Endodermal cell (in vitro differentiated cells): ENCODE data around the gene CARF. TPM values are rescaled to one million over a fixed set of nuclear protein-coding genes. Genes with fewer than 3 reads are reported as not detected.
"Not testable (repeated sequence)": the region's sequence is repeated elsewhere in the genome, so short reads cannot be mapped to it uniquely, and the experiment has no call there.

Experiments used
- DNase-seq: peaks from one replicate; pipeline ENCODE4 v3.0.0-alpha.2; 2017
- H3K27ac ChIP-seq: 2 replicates; pipeline ENCODE4 v1.5.1; 2013; ENCODE audit warnings: mild to moderate bottlenecking, low read depth, low read length, moderate library complexity
- H3K27me3 ChIP-seq: 2 replicates; pipeline ENCODE4 v1.6.1; 2013; ENCODE audit warnings: mild to moderate bottlenecking, low read length, moderate library complexity; ENCODE audit not compliant: insufficient read depth, control insufficient read depth, poor library complexity, severe bottlenecking
- H3K36me3 ChIP-seq: 2 replicates; pipeline ENCODE4 v1.7.0; 2013; ENCODE audit warnings: mild to moderate bottlenecking, low read length, moderate library complexity; ENCODE audit not compliant: control insufficient read depth, insufficient read depth
- H3K4me1 ChIP-seq: one replicate; pipeline ENCODE4 v1.7.0; 2013; ENCODE audit warnings: low read length; ENCODE audit not compliant: control insufficient read depth, insufficient read depth
- H3K4me3 ChIP-seq: 2 replicates; pipeline ENCODE4 v1.5.1; 2013; ENCODE audit warnings: mild to moderate bottlenecking, low read length, moderate library complexity
- H3K9ac ChIP-seq: 2 replicates; pipeline ENCODE4 v1.6.1; 2013; ENCODE audit warnings: mild to moderate bottlenecking, low read length, moderate library complexity; ENCODE audit not compliant: poor library complexity, severe bottlenecking; ENCODE audit errors: extremely low read depth
- H3K9me3 ChIP-seq: 2 replicates; pipeline ENCODE4 v1.6.1; 2013; ENCODE audit warnings: mild to moderate bottlenecking, low read length, moderate library complexity; ENCODE audit not compliant: control insufficient read depth
- H3K27ac Mint-ChIP-seq: 2 replicates; pipeline ENCODE4 v1.8.0; 2020; ENCODE audit warnings: mixed read lengths
- H3K27me3 Mint-ChIP-seq: 2 replicates; pipeline ENCODE4 v1.8.0; 2021; ENCODE audit warnings: mild to moderate bottlenecking, mixed read lengths; ENCODE audit not compliant: insufficient read depth
- H3K36me3 Mint-ChIP-seq: 2 replicates; pipeline ENCODE4 v1.8.0; 2020; ENCODE audit warnings: low read depth, mixed read lengths
- H3K4me1 Mint-ChIP-seq: 2 replicates; pipeline ENCODE4 v1.8.0; 2020; ENCODE audit warnings: mixed read lengths
- H3K4me3 Mint-ChIP-seq: 2 replicates; pipeline ENCODE4 v1.8.0; 2020; ENCODE audit warnings: mild to moderate bottlenecking, moderate library complexity, mixed read lengths
- H3K9me3 Mint-ChIP-seq: 2 replicates; pipeline ENCODE4 v1.8.0; 2020; ENCODE audit warnings: mild to moderate bottlenecking, mixed read lengths
- WGBS, 2 experiments: methylation state at CpG; one replicate each; pipeline versions ENCODE4 v1.1.5 to v1.1.7; 2013; ENCODE audit warnings: missing lambda C conversion rate in 2 of 2, mixed read lengths in 1 of 2; ENCODE audit not compliant: insufficient coverage in 1 of 2, insufficient read length in 1 of 2; 5-methylcytosine and 5-hydroxymethylcytosine counted together
- total RNA-seq, 2 donors: library from RNA; stranded (reverse); fragmentation: NEBNext Ultra II Directional in 1 of 2; extraction: Animal tissue kit (Norgen Biotek cat#: 25700) in 1 of 2; gene quantifications; 2 replicates in 1 of 2; 3 replicates in 1 of 2; pipeline ENCODE4 v1.2.1, GENCODE V29; 2021
- TF ChIP-seq, protein P1 (sequence below): fragments of 200-600 bp; sonication (generic); conservative IDR thresholded peaks from 2 replicates; pipeline ENCODE4 v1.5.0; 2021; ENCODE audit warnings: antibody characterized with exemption, mild to moderate bottlenecking

The CARF gene
- total RNA-seq, 2 donors from 2014 or later: 7.4 to 9.7 TPM

DNA sequence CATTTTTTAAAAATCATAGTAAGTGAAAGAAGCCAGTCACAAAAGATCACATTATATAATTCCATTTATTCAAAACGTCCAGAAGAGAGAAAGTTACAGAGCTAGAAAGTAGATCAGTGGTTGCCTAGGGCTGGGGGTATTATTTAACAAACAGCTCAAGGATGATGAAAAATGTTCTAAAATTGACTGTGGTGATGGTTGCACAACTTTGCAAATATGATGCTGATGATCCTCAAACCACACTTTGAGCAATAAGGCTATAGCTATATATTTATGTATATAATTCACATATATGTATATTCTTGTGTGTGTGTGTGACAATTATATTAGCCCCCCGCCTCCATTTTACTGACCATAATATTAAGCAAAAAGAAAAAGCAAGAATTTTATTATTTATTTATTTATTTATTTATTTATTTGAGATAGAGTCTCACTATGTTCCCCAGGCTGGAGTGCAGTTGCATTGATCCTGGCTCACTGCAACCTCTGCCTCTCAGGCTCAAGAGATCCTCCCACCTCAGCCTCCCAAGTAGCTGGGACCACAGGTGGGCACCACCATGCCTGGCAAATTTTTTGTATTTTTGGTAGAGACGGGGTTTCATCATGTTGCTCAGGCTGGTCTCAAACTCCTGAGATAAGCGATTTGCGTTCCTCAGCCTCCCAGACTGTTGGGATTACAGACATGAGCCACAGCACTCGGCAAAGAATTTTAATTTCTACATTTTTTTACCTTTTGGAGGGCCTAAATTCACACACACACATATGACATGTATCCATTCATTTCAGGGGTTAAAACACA is 2.5 kb upstream of the CARF start:
- Histone ChIP-seq H3K36me3 (peaks cover 20% of the 10 kb centered on the region), H3K4me1 (no peaks in the 10 kb centered on the region), H3K4me3 (peak overlapping the region; percentile 98), H3K27me3 (no peaks in the 10 kb centered on the region), H3K27ac (no peak overlapping the region), H3K9ac (no peak overlapping the region), H3K9me3 (peaks cover 11% of the 10 kb centered on the region)
- Mint-ChIP-seq H3K36me3 (peaks cover 31% of the 10 kb centered on the region), H3K9me3 (peaks cover 11% of the 10 kb centered on the region), H3K4me1 (no peaks in the 10 kb centered on the region), H3K27ac (peak overlapping the region; percentile 44), H3K27me3 (no peaks in the 10 kb centered on the region), H3K4me3 (peak overlapping the region; percentile 92)
- TF ChIP-seq, protein P1, sequence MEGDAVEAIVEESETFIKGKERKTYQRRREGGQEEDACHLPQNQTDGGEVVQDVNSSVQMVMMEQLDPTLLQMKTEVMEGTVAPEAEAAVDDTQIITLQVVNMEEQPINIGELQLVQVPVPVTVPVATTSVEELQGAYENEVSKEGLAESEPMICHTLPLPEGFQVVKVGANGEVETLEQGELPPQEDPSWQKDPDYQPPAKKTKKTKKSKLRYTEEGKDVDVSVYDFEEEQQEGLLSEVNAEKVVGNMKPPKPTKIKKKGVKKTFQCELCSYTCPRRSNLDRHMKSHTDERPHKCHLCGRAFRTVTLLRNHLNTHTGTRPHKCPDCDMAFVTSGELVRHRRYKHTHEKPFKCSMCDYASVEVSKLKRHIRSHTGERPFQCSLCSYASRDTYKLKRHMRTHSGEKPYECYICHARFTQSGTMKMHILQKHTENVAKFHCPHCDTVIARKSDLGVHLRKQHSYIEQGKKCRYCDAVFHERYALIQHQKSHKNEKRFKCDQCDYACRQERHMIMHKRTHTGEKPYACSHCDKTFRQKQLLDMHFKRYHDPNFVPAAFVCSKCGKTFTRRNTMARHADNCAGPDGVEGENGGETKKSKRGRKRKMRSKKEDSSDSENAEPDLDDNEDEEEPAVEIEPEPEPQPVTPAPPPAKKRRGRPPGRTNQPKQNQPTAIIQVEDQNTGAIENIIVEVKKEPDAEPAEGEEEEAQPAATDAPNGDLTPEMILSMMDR: no peak
- WGBS, 2 experiments: 93 to 94% methylated on average over 4 to 5 of the region's 6 CpGs
- DNase-seq: no peak

DNA sequence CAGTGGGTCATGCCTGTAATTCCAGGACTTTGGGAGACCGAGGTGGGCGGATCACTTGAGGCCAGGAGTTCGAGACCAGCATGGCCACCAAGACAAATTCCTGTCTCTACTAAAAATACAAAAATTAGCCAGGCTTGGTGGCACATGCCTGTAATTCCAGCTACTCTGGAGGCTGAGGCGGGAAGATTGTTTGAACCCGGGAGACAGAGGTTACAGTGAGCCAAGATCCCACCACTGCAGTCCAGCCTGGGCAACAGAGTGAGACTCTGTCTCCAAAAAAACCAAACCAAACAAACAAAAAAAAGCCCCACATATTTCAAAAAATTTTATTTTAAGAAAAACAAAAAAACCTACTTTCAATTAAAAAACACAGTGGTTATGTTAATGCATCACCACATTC is 1.8 kb upstream of the CARF start:
- not testable (repeated sequence) for H3K9me3 Mint-ChIP-seq, H3K27me3 ChIP-seq, H3K27me3 Mint-ChIP-seq, H3K9ac ChIP-seq, DNase-seq, H3K4me1 Mint-ChIP-seq, H3K27ac ChIP-seq, H3K9me3 ChIP-seq, H3K4me1 ChIP-seq
- H3K27ac Mint-ChIP-seq: peak overlapping the region; percentile 44
- WGBS, 2 experiments: 90 to 100% methylated on average over 2 to 5 of the region's 5 CpGs
- H3K4me3 ChIP-seq: peak overlapping the region; percentile 98
- H3K36me3 ChIP-seq: peaks cover 13% of the 10 kb centered on the region
- peak overlapping the region; percentile 92 for H3K4me3 Mint-ChIP-seq
- peaks cover 25% of the 10 kb centered on the region for H3K36me3 Mint-ChIP-seq

DNA sequence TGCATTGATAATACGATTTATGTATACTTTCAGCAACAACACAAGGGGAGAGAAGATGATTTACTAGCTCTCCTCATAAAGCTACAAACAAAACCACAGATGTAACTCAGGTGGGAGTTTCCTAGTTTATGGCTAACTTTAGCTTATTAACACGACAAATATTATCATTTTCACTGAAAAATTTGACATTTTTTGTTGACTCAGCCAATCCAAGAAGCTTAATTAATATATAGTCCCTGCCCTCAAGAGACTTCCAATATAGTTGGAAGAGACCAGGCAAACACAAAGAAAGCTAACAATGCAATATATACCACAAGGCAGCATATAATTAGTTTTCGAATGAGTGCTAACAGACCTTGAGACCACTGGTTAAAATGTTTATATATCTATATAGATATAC is 1.4 kb upstream of the CARF start:
- Histone ChIP-seq H3K4me1 (no peaks in the 10 kb centered on the region), H3K4me3 (peak overlapping the region; percentile 98), H3K9ac (peak overlapping the region; percentile 76), H3K9me3 (peaks cover 2% of the 10 kb centered on the region), H3K36me3 (peaks cover 9% of the 10 kb centered on the region), H3K27ac (no peak overlapping the region), H3K27me3 (no peaks in the 10 kb centered on the region)
- Mint-ChIP-seq H3K4me1 (no peaks in the 10 kb centered on the region), H3K27ac (no peak overlapping the region), H3K4me3 (peak overlapping the region; percentile 92), H3K9me3 (peaks cover under 1% of the 10 kb centered on the region), H3K27me3 (no peaks in the 10 kb centered on the region), H3K36me3 (peaks cover 21% of the 10 kb centered on the region)
- 20 to 37% methylated on average over 1 to 2 of the region's 3 CpGs for WGBS, 2 experiments
- no peak for DNase-seq
- TF ChIP-seq, protein P1: no peak
